GM10266 (cell line): ENCODE data around the gene NAB1.
"Not testable (repeated sequence)": the region's sequence is repeated elsewhere in the genome, so short reads cannot be mapped to it uniquely, and the experiment has no call there.

ENCODE experiments used
- DNase-seq: peaks from one replicate; pipeline ENCODE4 v3.0.0; 2012; ENCODE audit errors: extremely low spot score
- TF ChIP-seq, protein P1 (sequence below): IDR thresholded peaks from 2 replicates; pipeline ENCODE4 v1.5.1; 2012; ENCODE audit warnings: mild to moderate bottlenecking, low read depth; ENCODE audit not compliant: control insufficient read depth, insufficient read depth; ENCODE audit errors: missing control alignments

Gene NAB1

DNA sequence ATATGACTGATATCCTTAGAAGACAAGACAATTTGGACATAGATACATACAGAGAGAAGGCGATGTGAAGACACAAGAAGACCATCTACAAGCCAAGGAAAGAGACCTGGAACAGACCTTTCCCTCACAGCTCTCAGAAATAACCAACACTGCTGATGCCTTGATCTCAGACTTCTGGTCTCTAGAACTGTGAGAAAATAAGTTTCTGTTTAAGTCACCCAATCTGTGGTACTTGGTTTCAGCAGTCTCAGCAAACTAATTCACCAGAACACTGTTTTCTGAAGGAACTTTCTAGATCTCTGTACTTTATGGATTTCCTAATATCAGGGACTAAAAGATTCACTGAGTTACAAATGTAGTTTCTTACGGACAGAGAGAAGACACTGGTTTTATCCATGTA lies 58.8 kb downstream of the NAB1 start:
- TF ChIP-seq, protein P1, sequence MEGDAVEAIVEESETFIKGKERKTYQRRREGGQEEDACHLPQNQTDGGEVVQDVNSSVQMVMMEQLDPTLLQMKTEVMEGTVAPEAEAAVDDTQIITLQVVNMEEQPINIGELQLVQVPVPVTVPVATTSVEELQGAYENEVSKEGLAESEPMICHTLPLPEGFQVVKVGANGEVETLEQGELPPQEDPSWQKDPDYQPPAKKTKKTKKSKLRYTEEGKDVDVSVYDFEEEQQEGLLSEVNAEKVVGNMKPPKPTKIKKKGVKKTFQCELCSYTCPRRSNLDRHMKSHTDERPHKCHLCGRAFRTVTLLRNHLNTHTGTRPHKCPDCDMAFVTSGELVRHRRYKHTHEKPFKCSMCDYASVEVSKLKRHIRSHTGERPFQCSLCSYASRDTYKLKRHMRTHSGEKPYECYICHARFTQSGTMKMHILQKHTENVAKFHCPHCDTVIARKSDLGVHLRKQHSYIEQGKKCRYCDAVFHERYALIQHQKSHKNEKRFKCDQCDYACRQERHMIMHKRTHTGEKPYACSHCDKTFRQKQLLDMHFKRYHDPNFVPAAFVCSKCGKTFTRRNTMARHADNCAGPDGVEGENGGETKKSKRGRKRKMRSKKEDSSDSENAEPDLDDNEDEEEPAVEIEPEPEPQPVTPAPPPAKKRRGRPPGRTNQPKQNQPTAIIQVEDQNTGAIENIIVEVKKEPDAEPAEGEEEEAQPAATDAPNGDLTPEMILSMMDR: no peak
- no peak for DNase-seq

DNA sequence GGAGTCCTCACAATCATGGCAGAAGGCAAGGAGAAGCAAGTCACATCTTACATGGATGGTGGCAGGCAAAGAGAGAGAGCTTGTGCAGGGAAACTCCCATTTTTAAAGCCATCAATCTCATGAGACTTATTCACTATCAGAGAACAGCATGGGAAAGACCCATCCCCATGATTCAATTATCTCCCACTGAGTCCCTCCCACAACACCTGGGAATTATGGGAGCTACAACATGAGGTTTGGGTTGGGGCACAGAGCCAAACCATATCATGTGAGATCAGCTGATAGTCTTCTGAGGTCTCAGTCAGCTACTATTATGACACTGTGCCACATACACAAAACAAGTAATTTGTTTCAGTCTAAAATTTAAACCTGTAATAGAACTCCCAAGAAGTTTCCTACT lies 59.8 kb downstream of the NAB1 start:
- not testable (repeated sequence) for DNase-seq

DNA sequence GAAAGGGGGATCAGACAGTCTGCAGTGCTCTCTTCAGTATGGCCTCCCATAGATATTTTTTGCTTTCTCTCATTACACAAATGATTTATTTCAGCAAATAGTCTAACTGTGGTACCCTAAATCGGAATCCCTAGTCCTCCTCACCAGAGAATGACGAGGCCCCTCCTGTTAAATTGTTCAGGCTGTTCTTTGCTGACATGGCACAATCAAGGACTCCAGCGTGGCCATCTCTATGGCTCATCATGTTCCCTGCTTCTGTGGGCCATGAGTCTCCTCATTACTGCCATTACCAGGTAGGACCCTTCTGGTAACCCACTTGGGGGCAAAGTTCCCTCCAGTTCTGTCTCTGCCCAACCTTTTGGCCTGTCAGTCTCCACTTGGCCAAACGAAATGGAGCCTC lies 62.2 kb downstream of the NAB1 start:
- TF ChIP-seq, protein P1: no peak
- DNase-seq: no peak

DNA sequence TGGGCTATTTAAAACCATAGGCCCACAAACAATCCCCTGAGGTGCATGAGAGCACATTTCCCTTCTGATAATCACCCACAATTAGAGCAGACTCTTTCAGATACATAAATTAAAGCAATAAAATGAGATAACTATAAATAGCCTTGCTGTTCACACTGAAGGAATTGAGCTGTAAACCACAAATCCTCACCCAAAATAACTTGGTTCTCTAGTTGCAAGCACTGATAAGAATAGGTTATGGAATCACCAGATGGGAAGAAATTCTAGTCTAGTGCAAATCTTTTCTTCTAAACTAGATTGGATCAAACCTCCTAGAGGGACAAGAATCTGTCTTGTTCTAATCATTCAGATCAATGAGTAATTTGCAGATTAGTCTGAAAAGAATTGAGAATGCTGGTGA lies 64.6 kb downstream of the NAB1 start:
- TF ChIP-seq, protein P1: no peak
- DNase-seq: no peak

DNA sequence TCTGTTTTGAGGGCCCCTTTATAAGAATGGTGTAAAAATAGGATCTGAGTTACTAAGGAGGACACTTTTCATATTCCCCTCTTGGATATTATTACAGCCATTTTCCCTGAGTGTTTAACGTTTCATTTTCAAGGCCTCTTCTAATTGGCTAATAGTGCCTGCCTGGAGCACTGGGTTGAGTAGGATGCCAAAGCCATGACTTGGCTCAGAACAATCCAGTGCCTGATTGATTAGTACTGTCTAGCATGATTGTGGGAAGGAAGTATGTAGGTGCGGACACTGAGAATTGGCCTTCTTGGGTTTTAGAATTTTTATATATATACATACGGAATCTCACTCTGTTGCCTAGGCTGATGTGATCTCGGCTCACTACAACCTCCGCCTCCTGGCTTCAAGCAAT lies 66.1 kb downstream of the NAB1 start:
- no peak for DNase-seq
- TF ChIP-seq, protein P1: no peak

DNA sequence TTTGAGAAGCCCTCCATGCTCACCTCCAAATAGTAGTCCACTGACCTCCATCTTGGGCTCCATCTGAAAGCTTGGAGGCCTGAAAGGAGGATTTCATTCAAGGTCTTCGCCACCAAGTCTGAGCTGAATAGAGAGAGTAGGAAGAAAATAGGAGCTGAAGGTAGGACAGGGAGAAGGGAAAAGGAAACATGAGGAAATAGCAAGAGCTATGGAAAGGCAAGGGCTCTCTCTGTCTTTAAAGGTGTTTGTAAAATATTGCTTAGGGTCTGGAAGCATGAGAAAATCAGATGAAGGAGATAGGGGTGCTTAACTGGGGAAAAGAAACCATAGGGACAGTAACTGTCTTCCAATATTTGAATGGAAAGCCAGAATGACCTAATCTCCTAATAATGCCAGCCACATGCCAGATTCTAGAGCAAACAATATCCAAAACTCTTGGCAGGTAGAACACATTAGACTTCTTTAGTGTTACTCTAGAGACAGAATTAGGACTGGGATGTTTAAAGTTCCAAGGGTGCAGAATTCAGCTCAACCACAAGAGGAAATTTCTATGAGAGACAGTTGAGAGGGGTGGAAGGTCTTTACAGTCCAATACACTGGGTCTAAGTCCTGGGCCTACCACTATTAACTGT lies 67.4 kb downstream of the NAB1 start:
- TF ChIP-seq, protein P1: no peak

DNA sequence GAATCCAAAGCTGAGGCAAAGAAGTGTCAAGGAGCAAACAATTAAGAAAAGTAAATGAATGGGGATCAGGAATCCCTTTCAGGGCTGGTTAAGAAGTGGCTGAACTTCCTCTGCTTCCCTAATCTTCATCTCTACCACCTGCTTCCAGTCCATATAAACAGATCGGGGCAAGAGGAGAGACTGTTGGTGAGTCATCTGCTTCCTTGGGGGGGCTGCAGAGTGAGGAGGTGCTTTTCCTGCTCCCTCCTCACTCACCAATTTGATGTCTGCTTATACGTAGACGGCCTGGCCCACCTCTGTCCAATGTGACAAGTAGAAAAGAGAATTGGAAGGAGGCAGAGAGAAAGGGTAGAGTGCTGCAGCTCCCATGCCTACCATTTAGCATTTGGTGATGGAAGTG lies 68.4 kb downstream of the NAB1 start:
- TF ChIP-seq, protein P1: no peak
- DNase-seq: no peak

More for the DNA sequence above, 67.4 kb downstream of the NAB1 start:
- DNase-seq: no peak
